Right lobe of liver (tissue), 4 donors: Measurements from ENCODE around the gene SLC35B3.

ENCODE experiments used
- POLR2A ChIP-seq: fragments of 450-650 bp; IDR thresholded peaks from one replicate; pipeline ENCODE4 v1.6.1; 2017; ENCODE audit warnings: antibody characterized with exemption, mild to moderate bottlenecking
- TF ChIP-seq, protein P1 (sequence below), 4 donors: fragments of 200-600 bp in 3 of 4; fragments of 450-650 bp in 1 of 4; IDR thresholded peaks; one replicate each; pipeline versions ENCODE4 v1.5.1 to v1.8.0; 2016 to 2022; ENCODE audit warnings: antibody characterized with exemption in 4 of 4, mild to moderate bottlenecking in 2 of 4
- donor health status: DM: no; HTN: no; CAD: no.
- donor health status: DM: no; HTN: no; CAD: no.
- donor health status: DM: no; HTN: yes; CAD: no.

DNA sequence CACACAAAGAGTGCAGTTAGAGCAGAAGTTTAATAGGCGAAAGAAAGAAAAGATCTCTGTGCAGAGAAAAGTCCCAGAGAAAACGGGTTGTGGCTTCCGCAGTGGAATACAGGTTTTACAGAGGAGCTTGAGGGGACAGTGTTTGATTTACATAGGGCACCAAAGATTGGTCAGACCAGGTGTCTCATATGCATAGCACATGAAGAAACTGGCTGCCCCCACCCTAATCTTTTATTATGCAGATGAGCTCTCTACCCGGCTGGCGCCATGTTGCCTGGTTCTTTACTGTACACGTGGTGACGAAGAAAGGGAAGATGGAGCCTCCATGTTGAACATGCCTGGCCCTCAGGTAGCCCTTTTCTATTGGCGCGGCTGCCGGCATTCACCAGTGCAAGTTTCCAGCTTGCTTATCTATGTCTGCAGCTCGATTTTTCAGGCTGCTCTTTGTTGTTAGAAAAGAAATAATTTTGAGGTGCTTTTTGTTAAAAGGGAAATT, 47.4 kb downstream of the SLC35B3 start:
- TF ChIP-seq, protein P1, sequence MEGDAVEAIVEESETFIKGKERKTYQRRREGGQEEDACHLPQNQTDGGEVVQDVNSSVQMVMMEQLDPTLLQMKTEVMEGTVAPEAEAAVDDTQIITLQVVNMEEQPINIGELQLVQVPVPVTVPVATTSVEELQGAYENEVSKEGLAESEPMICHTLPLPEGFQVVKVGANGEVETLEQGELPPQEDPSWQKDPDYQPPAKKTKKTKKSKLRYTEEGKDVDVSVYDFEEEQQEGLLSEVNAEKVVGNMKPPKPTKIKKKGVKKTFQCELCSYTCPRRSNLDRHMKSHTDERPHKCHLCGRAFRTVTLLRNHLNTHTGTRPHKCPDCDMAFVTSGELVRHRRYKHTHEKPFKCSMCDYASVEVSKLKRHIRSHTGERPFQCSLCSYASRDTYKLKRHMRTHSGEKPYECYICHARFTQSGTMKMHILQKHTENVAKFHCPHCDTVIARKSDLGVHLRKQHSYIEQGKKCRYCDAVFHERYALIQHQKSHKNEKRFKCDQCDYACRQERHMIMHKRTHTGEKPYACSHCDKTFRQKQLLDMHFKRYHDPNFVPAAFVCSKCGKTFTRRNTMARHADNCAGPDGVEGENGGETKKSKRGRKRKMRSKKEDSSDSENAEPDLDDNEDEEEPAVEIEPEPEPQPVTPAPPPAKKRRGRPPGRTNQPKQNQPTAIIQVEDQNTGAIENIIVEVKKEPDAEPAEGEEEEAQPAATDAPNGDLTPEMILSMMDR (IDR thresholded peaks at IDR 0.05): no peak
- TF ChIP-seq POLR2A: no peak
